ENCODE data around the gene TENT5C. TPM values are rescaled to one million over a fixed set of nuclear protein-coding genes. Genes with fewer than 3 reads are reported as not detected.
A peak's percentile ranks its signal among the peaks of the same experiment; 100 is the strongest.

TENT5C gene
- total and polyA plus RNA-seq, 9 of the 15 experiments (the other 6 are each of a cell fraction or from before 2014, with no cell fraction given), result 1.8 to 7.7 (median 4.0) TPM

DNA sequence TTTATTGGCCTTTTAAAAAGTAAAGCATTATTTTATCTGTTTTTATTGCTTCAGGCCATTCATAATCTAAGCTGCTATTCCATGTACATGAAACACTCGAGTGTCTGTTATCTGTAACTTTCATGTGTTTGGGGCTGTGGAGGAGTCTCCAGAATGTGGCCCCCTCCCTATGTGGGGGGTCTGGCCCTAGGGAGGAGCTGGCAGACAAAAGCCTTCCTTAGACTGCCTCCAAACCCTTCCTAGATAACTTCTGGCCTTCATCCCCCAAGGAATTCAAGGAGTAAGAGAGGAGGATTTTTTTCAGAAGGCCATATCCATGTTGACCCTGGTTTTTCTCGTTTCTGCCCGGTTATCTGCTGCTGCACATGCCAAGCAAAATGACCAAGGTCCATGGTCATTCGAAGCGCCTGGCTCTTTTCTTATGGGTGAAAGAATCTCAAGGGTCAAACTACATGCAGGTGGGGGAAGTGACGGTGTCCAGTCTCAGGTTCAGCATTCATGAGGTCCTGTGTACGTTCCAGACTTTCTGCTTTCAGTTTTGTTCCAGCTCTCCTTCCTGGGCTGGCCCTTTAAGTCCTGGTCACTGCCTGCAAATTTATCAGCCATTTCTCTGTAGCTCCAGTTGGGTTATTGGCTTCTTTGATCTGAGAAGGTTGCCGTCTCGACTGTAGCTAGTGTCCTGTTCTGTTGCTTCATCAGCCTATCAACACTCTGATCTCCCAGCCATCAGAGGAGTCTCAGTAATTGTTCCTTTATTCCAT, 8.3 kb downstream of the TENT5C start (continued):
- TF ChIP-seq TBP (optimal IDR thresholded peaks at IDR 0.05; ENCODE audit: low read depth, low read length), result no peak
- TF ChIP-seq JUND (IDR thresholded peaks at IDR 0.05; ENCODE audit: borderline replicate concordance, low read depth, low read length), result no peak
- TF ChIP-seq JUND (tag; IDR thresholded peaks at IDR 0.05; ENCODE audit: borderline replicate concordance, low read depth, low read length), result no peak
- no peak for TF ChIP-seq NRF1 (conservative IDR thresholded peaks at IDR 0.05 in 1 of 2, IDR thresholded peaks at IDR 0.05 in 1 of 2)
- no peak for TF ChIP-seq ZNF12 (CRISPR knock-in tag; IDR thresholded peaks at IDR 0.05)
- no peak for TF ChIP-seq PRPF4 (IDR thresholded peaks at IDR 0.05; ENCODE audit: insufficient read depth, low read depth, low read length, poor library complexity, severe bottlenecking)
- TF ChIP-seq ZNF699 (CRISPR knock-in tag; IDR thresholded peaks at IDR 0.05; ENCODE audit: insufficient replicate concordance), result no peak
- TF ChIP-seq, protein P1, sequence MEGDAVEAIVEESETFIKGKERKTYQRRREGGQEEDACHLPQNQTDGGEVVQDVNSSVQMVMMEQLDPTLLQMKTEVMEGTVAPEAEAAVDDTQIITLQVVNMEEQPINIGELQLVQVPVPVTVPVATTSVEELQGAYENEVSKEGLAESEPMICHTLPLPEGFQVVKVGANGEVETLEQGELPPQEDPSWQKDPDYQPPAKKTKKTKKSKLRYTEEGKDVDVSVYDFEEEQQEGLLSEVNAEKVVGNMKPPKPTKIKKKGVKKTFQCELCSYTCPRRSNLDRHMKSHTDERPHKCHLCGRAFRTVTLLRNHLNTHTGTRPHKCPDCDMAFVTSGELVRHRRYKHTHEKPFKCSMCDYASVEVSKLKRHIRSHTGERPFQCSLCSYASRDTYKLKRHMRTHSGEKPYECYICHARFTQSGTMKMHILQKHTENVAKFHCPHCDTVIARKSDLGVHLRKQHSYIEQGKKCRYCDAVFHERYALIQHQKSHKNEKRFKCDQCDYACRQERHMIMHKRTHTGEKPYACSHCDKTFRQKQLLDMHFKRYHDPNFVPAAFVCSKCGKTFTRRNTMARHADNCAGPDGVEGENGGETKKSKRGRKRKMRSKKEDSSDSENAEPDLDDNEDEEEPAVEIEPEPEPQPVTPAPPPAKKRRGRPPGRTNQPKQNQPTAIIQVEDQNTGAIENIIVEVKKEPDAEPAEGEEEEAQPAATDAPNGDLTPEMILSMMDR (IDR thresholded peaks at IDR 0.05 in 2 of 3, conservative IDR thresholded peaks at IDR 0.05 in 1 of 3; ENCODE audit: insufficient read depth in 2 of 3, low read depth in 1 of 3, low read length in 3 of 3), result no peak
- TF ChIP-seq FOXK2 (conservative IDR thresholded peaks at IDR 0.05 in 1 of 2, IDR thresholded peaks at IDR 0.05 in 1 of 2; ENCODE audit: low read depth in 2 of 2), result peak; percentile 15 to 39; a peak in 2 of 4 replicates
- no peak for TF ChIP-seq PHB (CRISPR knock-in tag; IDR thresholded peaks at IDR 0.05)
- no peak for TF ChIP-seq TARDBP (IDR thresholded peaks at IDR 0.05)
- TF ChIP-seq STAG1 (CRISPR knock-in tag; IDR thresholded peaks at IDR 0.05; ENCODE audit: borderline replicate concordance), result no peak
- no peak for TF ChIP-seq ZSCAN29 (IDR thresholded peaks at IDR 0.05)
- TF ChIP-seq, protein P2, sequence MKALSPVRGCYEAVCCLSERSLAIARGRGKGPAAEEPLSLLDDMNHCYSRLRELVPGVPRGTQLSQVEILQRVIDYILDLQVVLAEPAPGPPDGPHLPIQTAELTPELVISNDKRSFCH (CRISPR knock-in tag; IDR thresholded peaks at IDR 0.05), result no peak
- TF ChIP-seq, protein P2 (tag; IDR thresholded peaks at IDR 0.05), result no peak
- TF ChIP-seq RBM17 (IDR thresholded peaks at IDR 0.05; ENCODE audit: borderline replicate concordance, low read depth, low read length), result no peak
- TF ChIP-seq KAT8 (IDR thresholded peaks at IDR 0.05; ENCODE audit: low read depth), result no peak
- TF ChIP-seq ZNF717 (CRISPR knock-in tag; IDR thresholded peaks at IDR 0.05), result no peak
- TF ChIP-seq, protein P3, sequence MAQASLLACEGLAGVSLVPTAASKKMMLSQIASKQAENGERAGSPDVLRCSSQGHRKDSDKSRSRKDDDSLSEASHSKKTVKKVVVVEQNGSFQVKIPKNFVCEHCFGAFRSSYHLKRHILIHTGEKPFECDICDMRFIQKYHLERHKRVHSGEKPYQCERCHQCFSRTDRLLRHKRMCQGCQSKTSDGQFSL (CRISPR knock-in tag; IDR thresholded peaks at IDR 0.05), result peak; percentile 79; the same call in 1 of the 2 replicates
- TF ChIP-seq, protein P3 (tag; IDR thresholded peaks at IDR 0.05), result peak in 1 of 2 experiments; percentile 57; a peak in 1 of 4 replicates
- TF ChIP-seq, protein P4, sequence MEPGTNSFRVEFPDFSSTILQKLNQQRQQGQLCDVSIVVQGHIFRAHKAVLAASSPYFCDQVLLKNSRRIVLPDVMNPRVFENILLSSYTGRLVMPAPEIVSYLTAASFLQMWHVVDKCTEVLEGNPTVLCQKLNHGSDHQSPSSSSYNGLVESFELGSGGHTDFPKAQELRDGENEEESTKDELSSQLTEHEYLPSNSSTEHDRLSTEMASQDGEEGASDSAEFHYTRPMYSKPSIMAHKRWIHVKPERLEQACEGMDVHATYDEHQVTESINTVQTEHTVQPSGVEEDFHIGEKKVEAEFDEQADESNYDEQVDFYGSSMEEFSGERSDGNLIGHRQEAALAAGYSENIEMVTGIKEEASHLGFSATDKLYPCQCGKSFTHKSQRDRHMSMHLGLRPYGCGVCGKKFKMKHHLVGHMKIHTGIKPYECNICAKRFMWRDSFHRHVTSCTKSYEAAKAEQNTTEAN (CRISPR knock-in tag; IDR thresholded peaks at IDR 0.05), result no peak
- TF ChIP-seq SMARCA5 (IDR thresholded peaks at IDR 0.05), result 0 out of 2 replicates have a peak, but pooled peaks have one; percentile 41
- TF ChIP-seq CBFA2T2 (conservative IDR thresholded peaks at IDR 0.05), result peak; percentile 72
- TF ChIP-seq GATA2 (CRISPR knock-in tag; IDR thresholded peaks at IDR 0.05), result peak; percentile 31; the same call in 1 of the 2 replicates
- no peak for TF ChIP-seq RFX5 (IDR thresholded peaks at IDR 0.05; ENCODE audit: low read depth, low read length)

Data from K562 (cell line).